ENCODE results near the gene APOBEC3A. TPM values are rescaled to one million over a fixed set of nuclear protein-coding genes. Genes with fewer than 3 reads are reported as not detected.
"Not testable (repeated sequence)": the region's sequence is repeated elsewhere in the genome, so short reads cannot be mapped to it uniquely, and the experiment has no call there.

The APOBEC3A gene
- total RNA-seq, 1 donor = not detected

- DNase-seq (ENCODE audit: low read depth) = peak; percentile 11
- no peak overlapping the region for H3K4me3 ChIP-seq (ENCODE audit: low read depth, low read length)
- TF ChIP-seq, protein P1, sequence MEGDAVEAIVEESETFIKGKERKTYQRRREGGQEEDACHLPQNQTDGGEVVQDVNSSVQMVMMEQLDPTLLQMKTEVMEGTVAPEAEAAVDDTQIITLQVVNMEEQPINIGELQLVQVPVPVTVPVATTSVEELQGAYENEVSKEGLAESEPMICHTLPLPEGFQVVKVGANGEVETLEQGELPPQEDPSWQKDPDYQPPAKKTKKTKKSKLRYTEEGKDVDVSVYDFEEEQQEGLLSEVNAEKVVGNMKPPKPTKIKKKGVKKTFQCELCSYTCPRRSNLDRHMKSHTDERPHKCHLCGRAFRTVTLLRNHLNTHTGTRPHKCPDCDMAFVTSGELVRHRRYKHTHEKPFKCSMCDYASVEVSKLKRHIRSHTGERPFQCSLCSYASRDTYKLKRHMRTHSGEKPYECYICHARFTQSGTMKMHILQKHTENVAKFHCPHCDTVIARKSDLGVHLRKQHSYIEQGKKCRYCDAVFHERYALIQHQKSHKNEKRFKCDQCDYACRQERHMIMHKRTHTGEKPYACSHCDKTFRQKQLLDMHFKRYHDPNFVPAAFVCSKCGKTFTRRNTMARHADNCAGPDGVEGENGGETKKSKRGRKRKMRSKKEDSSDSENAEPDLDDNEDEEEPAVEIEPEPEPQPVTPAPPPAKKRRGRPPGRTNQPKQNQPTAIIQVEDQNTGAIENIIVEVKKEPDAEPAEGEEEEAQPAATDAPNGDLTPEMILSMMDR (IDR thresholded peaks at IDR 0.05; ENCODE audit: insufficient read depth, low read depth, low read length) = no peak
Observed at GRCh38 chr22:38941488-38941987, 15.9 kb upstream of the APOBEC3A start.

DNA sequence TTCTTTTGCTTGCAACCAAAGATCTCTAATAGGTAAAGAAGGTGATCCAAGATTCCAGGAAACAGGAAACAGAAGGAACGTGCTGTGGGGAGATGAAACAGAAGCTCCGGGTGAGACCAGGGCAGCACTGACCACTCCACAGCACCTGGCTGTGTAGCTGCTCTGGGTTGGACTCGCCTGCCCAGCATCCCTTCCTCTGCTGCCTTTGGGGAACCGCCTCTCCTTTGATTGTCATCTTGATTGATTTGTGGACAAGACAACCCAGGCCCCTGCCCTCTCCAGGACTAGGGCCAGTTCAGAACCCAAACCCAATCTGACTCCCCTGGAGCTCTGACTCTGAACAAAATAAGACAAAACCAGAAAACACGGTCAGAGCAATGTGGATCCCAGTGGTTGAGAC is 14.7 kb upstream of the APOBEC3A start:
- H3K4me3 ChIP-seq (ENCODE audit: low read depth, low read length) = no peak overlapping the region
- TF ChIP-seq, protein P1 (IDR thresholded peaks at IDR 0.05; ENCODE audit: insufficient read depth, low read depth, low read length) = no peak
- no peak for DNase-seq (ENCODE audit: low read depth)

DNA sequence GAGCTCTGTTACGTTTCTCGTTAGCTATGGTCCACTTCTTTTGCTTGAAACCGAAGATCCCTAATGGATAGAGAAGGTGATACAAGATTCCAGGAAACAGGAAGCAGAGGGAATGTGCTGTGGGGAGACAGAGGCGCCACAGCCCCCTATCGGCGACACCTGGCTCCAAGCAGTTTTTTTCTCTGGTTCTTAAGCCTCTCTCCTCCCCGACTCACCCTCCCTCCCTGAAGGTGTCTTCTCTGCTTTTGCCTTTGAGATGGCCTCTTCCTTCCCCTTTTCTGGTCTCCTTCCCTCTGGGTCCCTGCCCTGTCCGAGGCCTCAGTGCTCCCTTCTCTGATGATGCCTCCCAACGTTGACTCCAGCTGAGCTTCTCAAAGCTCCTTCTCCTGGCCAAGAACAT is 14.2 kb upstream of the APOBEC3A start:
- TF ChIP-seq, protein P1 (IDR thresholded peaks at IDR 0.05; ENCODE audit: insufficient read depth, low read depth, low read length) = peak; percentile 18
- DNase-seq (ENCODE audit: low read depth) = no peak

DNA sequence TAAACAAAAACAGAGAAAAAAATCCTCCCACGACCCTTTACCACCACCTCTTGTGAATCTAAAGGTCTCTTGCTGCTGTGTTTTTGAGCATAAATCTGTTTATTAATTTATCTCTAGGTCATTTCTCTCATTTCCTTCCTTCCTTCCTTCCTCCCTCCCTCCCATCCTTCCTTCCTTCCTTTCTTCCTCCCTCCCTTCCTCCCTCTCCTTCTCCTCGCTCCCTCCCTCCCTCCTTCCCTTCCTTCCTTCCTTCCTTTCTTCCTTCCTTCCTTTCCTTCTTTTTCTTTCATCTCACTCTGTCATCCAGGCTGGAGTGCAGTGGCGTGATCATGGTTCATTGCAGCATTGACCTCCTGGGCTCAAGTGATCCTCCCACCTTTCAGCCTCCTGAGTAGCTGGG is 13.5 kb upstream of the APOBEC3A start:
- no peak for DNase-seq (ENCODE audit: low read depth)
- TF ChIP-seq, protein P1 (IDR thresholded peaks at IDR 0.05; ENCODE audit: insufficient read depth, low read depth, low read length) = no peak

More for the DNA sequence above, 14.2 kb upstream of the APOBEC3A start:
- H3K4me3 ChIP-seq (ENCODE audit: low read depth, low read length) = no peak overlapping the region

GRCh38 chr22:38944653-38945052 is 12.8 kb upstream of the APOBEC3A start:
- no peak for DNase-seq (ENCODE audit: low read depth)
- TF ChIP-seq, protein P1 (IDR thresholded peaks at IDR 0.05; ENCODE audit: insufficient read depth, low read depth, low read length) = no peak
- no peak overlapping the region for H3K4me3 ChIP-seq (ENCODE audit: low read depth, low read length)

More for the DNA sequence above, 13.5 kb upstream of the APOBEC3A start:
- H3K4me3 ChIP-seq (ENCODE audit: low read depth, low read length) = no peak overlapping the region

GRCh38 chr22:38945706-38946338 is 11.6 kb upstream of the APOBEC3A start:
- DNase-seq (ENCODE audit: low read depth); H3K4me3 ChIP-seq (ENCODE audit: low read depth, low read length): not testable (repeated sequence)

DNA sequence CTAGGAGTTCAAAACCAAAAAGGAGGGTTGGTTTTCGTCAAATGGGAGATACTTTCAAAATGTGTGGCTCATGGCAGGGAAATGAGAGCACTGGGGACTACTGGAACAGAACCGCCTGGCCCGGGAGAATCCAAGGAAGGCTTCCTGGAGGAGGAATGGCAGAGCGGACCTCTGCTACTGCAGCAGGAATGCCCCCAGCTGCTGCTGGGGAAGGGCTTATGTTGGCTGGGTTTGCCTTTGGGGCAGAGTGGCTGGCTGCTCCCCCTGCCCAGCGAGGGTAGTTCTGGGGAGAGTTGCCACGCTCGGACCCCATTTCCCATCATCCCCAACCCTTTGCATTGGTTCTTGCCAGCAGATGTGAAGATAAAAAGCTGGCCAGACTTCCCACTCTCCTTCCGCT is 10.6 kb upstream of the APOBEC3A start:
- TF ChIP-seq, protein P1 (IDR thresholded peaks at IDR 0.05; ENCODE audit: insufficient read depth, low read depth, low read length) = no peak
- no peak overlapping the region for H3K4me3 ChIP-seq (ENCODE audit: low read depth, low read length)
- no peak for DNase-seq (ENCODE audit: low read depth)

All from fibroblast of villous mesenchyme (primary cell).